Measurements from ENCODE around the gene WHAMM. TPM values are rescaled to one million over a fixed set of nuclear protein-coding genes. Genes with fewer than 3 reads are reported as not detected.
"Not testable (repeated sequence)": the region's sequence is repeated elsewhere in the genome, so short reads cannot be mapped to it uniquely, and the experiment has no call there.

WHAMM gene
- total RNA-seq, 1 donor from 2014 or later: 5.7 TPM

GRCh38 chr15:82798531-82799166, 10.8 kb upstream of the WHAMM start:
- no peak for DNase-seq (ENCODE audit: missing footprints)

GRCh38 chr15:82799183-82799841, 10.1 kb upstream of the WHAMM start:
- intact Hi-C loops (cut with DNase I): no loop called here
- ATAC-seq (peak; percentile 65), DNase-seq (ENCODE audit: missing footprints) (no peak)

More at GRCh38 chr15:82798531-82799166, 10.8 kb upstream of the WHAMM start:
- intact Hi-C loops (cut with DNase I): no loop called here
- ATAC-seq: no peak

- intact Hi-C loops (cut with DNase I): no loop called here
- ATAC-seq (no peak), DNase-seq (ENCODE audit: missing footprints) (no peak)
These were observed 6.9 kb upstream of the WHAMM start for GRCh38 chr15:82802497-82802896.

- intact Hi-C loops (cut with DNase I): no loop called here
- no peak for DNase-seq (ENCODE audit: missing footprints)
- no peak for ATAC-seq
These were observed 5.4 kb upstream of the WHAMM start for GRCh38 chr15:82803793-82804574.

GRCh38 chr15:82804575-82804949, 4.9 kb upstream of the WHAMM start:
- ATAC-seq (peak; percentile 8), DNase-seq (ENCODE audit: missing footprints) (no peak)
- intact Hi-C loops (cut with DNase I): no loop called here

- intact Hi-C loops (cut with DNase I): no loop called here
- DNase-seq (ENCODE audit: missing footprints) (no peak), ATAC-seq (peak; percentile 58)
These were observed 3.4 kb upstream of the WHAMM start, which contains the start of gene FSD2 for GRCh38 chr15:82805994-82806406. FSD2 (minus strand) TSS chr15:82806069; CDS start chr15:82787390, 18,679 bp downstream.

GRCh38 chr15:82807920-82808633, 1.4 kb upstream of the WHAMM start:
- ATAC-seq: no peak
- intact Hi-C loops (cut with DNase I): loop anchor here (2.0 kb wide), 1 partner anchor 57 kb away; no protein-coding TSS in a partner anchor
- DNase-seq (ENCODE audit: missing footprints): no peak

- intact Hi-C loops (cut with DNase I): loop anchor here (2.0 kb wide), 1 partner anchor 58 kb away; no protein-coding TSS in a partner anchor
- ATAC-seq: no peak
- DNase-seq (ENCODE audit: missing footprints): no peak
These were observed 790 bp upstream of the WHAMM start for GRCh38 chr15:82808634-82809041.

GRCh38 chr15:82810061-82810889, 847 bp downstream of the WHAMM start:
- peak; percentile 2 for ATAC-seq
- intact Hi-C loops (cut with DNase I): no loop called here
- peak; percentile 71 for DNase-seq (ENCODE audit: missing footprints)

- intact Hi-C loops (cut with DNase I): no loop called here
- no peak for ATAC-seq
- DNase-seq (ENCODE audit: missing footprints): no peak
These were observed 1.5 kb downstream of the WHAMM start for GRCh38 chr15:82810890-82811426.

GRCh38 chr15:82812994-82813393, 3.6 kb downstream of the WHAMM start:
- intact Hi-C loops (cut with DNase I): no loop called here
- no peak for ATAC-seq
- no peak for DNase-seq (ENCODE audit: missing footprints)

GRCh38 chr15:82820128-82820527, 10.7 kb downstream of the WHAMM start:
- no peak for DNase-seq (ENCODE audit: missing footprints)
- no peak for ATAC-seq
- intact Hi-C loops (cut with DNase I): no loop called here

GRCh38 chr15:82821396-82821795, 12.0 kb downstream of the WHAMM start:
- ATAC-seq; intact Hi-C loops (cut with DNase I); DNase-seq (ENCODE audit: missing footprints): not testable (repeated sequence)

- intact Hi-C loops (cut with DNase I); ATAC-seq; DNase-seq (ENCODE audit: missing footprints): not testable (repeated sequence)
These were observed 12.4 kb downstream of the WHAMM start for GRCh38 chr15:82821851-82822250.

- DNase-seq (ENCODE audit: missing footprints) (no peak), ATAC-seq (no peak)
- intact Hi-C loops (cut with DNase I): no loop called here
These were observed 13.6 kb downstream of the WHAMM start for GRCh38 chr15:82823049-82823448.

- intact Hi-C loops (cut with DNase I): no loop called here
- ATAC-seq (no peak), DNase-seq (ENCODE audit: missing footprints) (no peak)
These were observed 18.6 kb downstream of the WHAMM start for GRCh38 chr15:82828075-82828474.

- no peak for DNase-seq (ENCODE audit: missing footprints)
- intact Hi-C loops (cut with DNase I): no loop called here
- no peak for ATAC-seq
These were observed 19.8 kb downstream of the WHAMM start for GRCh38 chr15:82829234-82829633.

Data from Right ventricle myocardium inferior (tissue), 1 donor.